Smooth muscle cell (in vitro differentiated cells): ENCODE measurements around the gene UTRN. TPM values are rescaled to one million over a fixed set of nuclear protein-coding genes. Genes with fewer than 3 reads are reported as not detected.

Experiments used
- DNase-seq: peaks from one replicate; lab custom pipeline; 2025; ENCODE audit not compliant: unreplicated experiment; lab: John Stamatoyannopoulos, UW
- H2AFZ ChIP-seq: fragments of 200-600 bp; sonication (generic); 2 replicates; pipeline ENCODE4 v1.6.0; 2016; ENCODE audit warnings: antibody characterized with exemption, low read depth, mild to moderate bottlenecking
- H3F3A ChIP-seq: fragments of 200-600 bp; sonication (generic); 2 replicates; pipeline ENCODE4 v1.6.0; 2017; ENCODE audit warnings: antibody characterized with exemption, low read depth
- H3K27ac ChIP-seq: fragments of 200-600 bp; sonication (generic); 2 replicates; pipeline ENCODE4 v1.5.1; 2016; ENCODE audit warnings: low read depth, mild to moderate bottlenecking
- H3K27me3 ChIP-seq: fragments of 200-600 bp; sonication (generic); 2 replicates; pipeline ENCODE4 v1.6.1; 2016; ENCODE audit warnings: low read depth, mild to moderate bottlenecking
- H3K36me3 ChIP-seq: fragments of 200-600 bp; sonication (generic); 2 replicates; pipeline ENCODE4 v1.5.1; 2016; ENCODE audit warnings: low read depth
- H3K4me1 ChIP-seq: fragments of 200-600 bp; sonication (generic); 2 replicates; pipeline ENCODE4 v1.5.1; 2016; ENCODE audit warnings: low read depth
- H3K4me2 ChIP-seq: fragments of 200-600 bp; sonication (generic); 2 replicates; pipeline ENCODE4 v1.6.0; 2016; ENCODE audit warnings: mild to moderate bottlenecking
- H3K4me3 ChIP-seq: fragments of 200-600 bp; sonication (generic); 2 replicates; pipeline ENCODE4 v1.5.1; 2016; ENCODE audit warnings: mild to moderate bottlenecking
- H3K79me2 ChIP-seq: fragments of 200-600 bp; sonication (generic); 2 replicates; pipeline ENCODE4 v1.6.0; 2016; ENCODE audit warnings: low read depth, mild to moderate bottlenecking
- H3K9ac ChIP-seq: fragments of 200-600 bp; sonication (generic); 2 replicates; pipeline ENCODE4 v1.6.0; 2016; ENCODE audit warnings: low read depth
- H3K9me3 ChIP-seq: fragments of 200-600 bp; sonication (generic); replicated peaks from 2 replicates; pipeline ENCODE4 v1.5.1; 2016; ENCODE audit warnings: low read depth
- H4K20me1 ChIP-seq: fragments of 200-600 bp; sonication (generic); 2 replicates; pipeline ENCODE4 v1.6.0; 2016; ENCODE audit warnings: low read depth
- WGBS: methylation state at CpG from one replicate; pipeline ENCODE4 v1.1.7; 2016; ENCODE audit warnings: low lambda C conversion rate; 5-methylcytosine and 5-hydroxymethylcytosine counted together
- polyA plus RNA-seq: library from polyadenylated mRNA; unstranded; fragments of >200 nt; fragmentation: Nextera tagmentation; extraction: Ambion mirVana; gene quantifications from 2 replicates; pipeline ENCODE4 v1.2.1, GENCODE V29; 2016
- total RNA-seq: library from RNA; depleted of rRNA; stranded (reverse); fragments of >200 nt; gene quantifications from 2 replicates; pipeline ENCODE4 v1.2.3, GENCODE V29; 2014
- TF ChIP-seq, protein P1 (sequence below): fragments of 200-600 bp; sonication (generic); IDR thresholded peaks from 2 replicates; pipeline ENCODE4 v1.5.1; 2017; ENCODE audit warnings: borderline replicate concordance, mild to moderate bottlenecking, antibody characterized with exemption; ENCODE audit not compliant: insufficient read depth, poor library complexity, severe bottlenecking

The UTRN gene
- total and polyA plus RNA-seq, 2 experiments from 2014 or later: 12.6 to 47.3 TPM

DNA sequence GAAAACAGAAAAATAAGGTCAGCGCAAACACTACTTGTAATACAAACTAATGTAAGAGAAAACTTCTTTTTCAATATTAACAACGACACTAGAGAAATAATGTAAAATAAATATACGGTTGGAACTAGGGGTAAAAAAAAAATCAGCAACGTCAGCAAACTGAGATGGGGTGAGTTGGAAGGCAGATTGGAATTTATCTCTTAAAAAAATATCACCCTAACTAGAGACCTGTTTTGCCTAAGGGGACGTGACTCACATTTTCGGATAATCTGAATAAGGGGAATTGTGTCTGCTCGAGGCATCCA is 705 bp upstream of the UTRN start:
- Histone ChIP-seq H3K27me3 (no peaks in the 10 kb centered on the region), H3K4me3 (peak overlapping the region; percentile 90), H3K27ac (no peak overlapping the region), H3K4me1 (peaks cover 9% of the 10 kb centered on the region), H3K36me3 (no peaks in the 10 kb centered on the region), H2AFZ (peak overlapping the region; percentile 93), H3K9me3 (no peaks in the 10 kb centered on the region), H3K4me2 (peak overlapping the region; percentile 96), H3K9ac (peak overlapping the region; percentile 66), H3F3A (peaks cover 22% of the 10 kb centered on the region), H3K79me2 (peaks cover 16% of the 10 kb centered on the region), H4K20me1 (peaks cover 9% of the 10 kb centered on the region)
- 1% methylated on average over 7 of the region's 7 CpGs for WGBS
- TF ChIP-seq, protein P1, sequence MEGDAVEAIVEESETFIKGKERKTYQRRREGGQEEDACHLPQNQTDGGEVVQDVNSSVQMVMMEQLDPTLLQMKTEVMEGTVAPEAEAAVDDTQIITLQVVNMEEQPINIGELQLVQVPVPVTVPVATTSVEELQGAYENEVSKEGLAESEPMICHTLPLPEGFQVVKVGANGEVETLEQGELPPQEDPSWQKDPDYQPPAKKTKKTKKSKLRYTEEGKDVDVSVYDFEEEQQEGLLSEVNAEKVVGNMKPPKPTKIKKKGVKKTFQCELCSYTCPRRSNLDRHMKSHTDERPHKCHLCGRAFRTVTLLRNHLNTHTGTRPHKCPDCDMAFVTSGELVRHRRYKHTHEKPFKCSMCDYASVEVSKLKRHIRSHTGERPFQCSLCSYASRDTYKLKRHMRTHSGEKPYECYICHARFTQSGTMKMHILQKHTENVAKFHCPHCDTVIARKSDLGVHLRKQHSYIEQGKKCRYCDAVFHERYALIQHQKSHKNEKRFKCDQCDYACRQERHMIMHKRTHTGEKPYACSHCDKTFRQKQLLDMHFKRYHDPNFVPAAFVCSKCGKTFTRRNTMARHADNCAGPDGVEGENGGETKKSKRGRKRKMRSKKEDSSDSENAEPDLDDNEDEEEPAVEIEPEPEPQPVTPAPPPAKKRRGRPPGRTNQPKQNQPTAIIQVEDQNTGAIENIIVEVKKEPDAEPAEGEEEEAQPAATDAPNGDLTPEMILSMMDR: no peak
- no peak for DNase-seq

DNA sequence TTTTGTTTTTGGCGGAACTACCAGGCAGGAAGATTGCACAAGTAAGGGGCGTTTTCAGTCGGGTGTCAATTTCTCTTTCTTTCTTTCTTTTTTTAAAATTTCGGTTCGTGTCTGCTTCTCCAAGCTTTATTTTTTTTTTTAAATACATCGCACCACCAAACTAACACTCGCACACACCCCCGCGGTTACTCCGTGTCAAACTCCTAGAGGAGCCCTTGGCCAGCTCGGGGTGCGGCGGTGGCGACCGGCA is 338 bp downstream of the UTRN start:
- WGBS: 0% methylated on average over 15 of the region's 15 CpGs
- Histone ChIP-seq H3K79me2 (peaks cover 19% of the 10 kb centered on the region), H4K20me1 (peaks cover 9% of the 10 kb centered on the region)

GRCh38 chr6:144285798-144286502 is 815 bp downstream of the UTRN start:
- H3K79me2 ChIP-seq: peaks cover 19% of the 10 kb centered on the region

More for the DNA sequence above, 338 bp downstream of the UTRN start:
- TF ChIP-seq, protein P1: no peak
- DNase-seq: no peak
- Histone ChIP-seq H3K4me3 (peak overlapping the region; percentile 90), H3K27me3 (no peaks in the 10 kb centered on the region), H3K27ac (peak overlapping the region; percentile 60), H2AFZ (peak overlapping the region; percentile 93), H3K36me3 (no peaks in the 10 kb centered on the region), H3K4me2 (peak overlapping the region; percentile 96), H3K4me1 (peaks cover 9% of the 10 kb centered on the region), H3F3A (peaks cover 22% of the 10 kb centered on the region), H3K9me3 (no peaks in the 10 kb centered on the region), H3K9ac (peak overlapping the region; percentile 42)

More at GRCh38 chr6:144285798-144286502, 815 bp downstream of the UTRN start:
- no peaks in the 10 kb centered on the region for H3K27me3 ChIP-seq
- peak overlapping the region; percentile 60 for H3K27ac ChIP-seq
- peak overlapping the region; percentile 96 for H3K4me2 ChIP-seq
- no peaks in the 10 kb centered on the region for H3K36me3 ChIP-seq
- DNase-seq: peak; percentile 40
- peaks cover 9% of the 10 kb centered on the region for H4K20me1 ChIP-seq
- WGBS: 2% methylated on average over 49 of the region's 51 CpGs
- peaks cover 22% of the 10 kb centered on the region for H3F3A ChIP-seq
- H3K4me3 ChIP-seq: peak overlapping the region; percentile 90
- peak overlapping the region; percentile 42 for H3K9ac ChIP-seq
- H3K4me1 ChIP-seq: peaks cover 9% of the 10 kb centered on the region
- peak overlapping the region; percentile 93 for H2AFZ ChIP-seq
- no peaks in the 10 kb centered on the region for H3K9me3 ChIP-seq
- TF ChIP-seq, protein P1: no peak
